Occipital lobe (tissue), 2 donors: Measurements from ENCODE around the gene APPL2. TPM values are rescaled to one million over a fixed set of nuclear protein-coding genes. Genes with fewer than 3 reads are reported as not detected.

Source experiments
- DNase-seq: peaks from one replicate; lab custom pipeline; 2025; lab: John Stamatoyannopoulos, UW
- total RNA-seq: library from RNA; depleted of rRNA; stranded (reverse); fragments of >200 nt; gene quantifications from one replicate; pipeline ENCODE4 v1.2.3, GENCODE V29; 2014

APPL2 gene
- total RNA-seq, 1 donor from 2014 or later, result 47.1 TPM

DNA sequence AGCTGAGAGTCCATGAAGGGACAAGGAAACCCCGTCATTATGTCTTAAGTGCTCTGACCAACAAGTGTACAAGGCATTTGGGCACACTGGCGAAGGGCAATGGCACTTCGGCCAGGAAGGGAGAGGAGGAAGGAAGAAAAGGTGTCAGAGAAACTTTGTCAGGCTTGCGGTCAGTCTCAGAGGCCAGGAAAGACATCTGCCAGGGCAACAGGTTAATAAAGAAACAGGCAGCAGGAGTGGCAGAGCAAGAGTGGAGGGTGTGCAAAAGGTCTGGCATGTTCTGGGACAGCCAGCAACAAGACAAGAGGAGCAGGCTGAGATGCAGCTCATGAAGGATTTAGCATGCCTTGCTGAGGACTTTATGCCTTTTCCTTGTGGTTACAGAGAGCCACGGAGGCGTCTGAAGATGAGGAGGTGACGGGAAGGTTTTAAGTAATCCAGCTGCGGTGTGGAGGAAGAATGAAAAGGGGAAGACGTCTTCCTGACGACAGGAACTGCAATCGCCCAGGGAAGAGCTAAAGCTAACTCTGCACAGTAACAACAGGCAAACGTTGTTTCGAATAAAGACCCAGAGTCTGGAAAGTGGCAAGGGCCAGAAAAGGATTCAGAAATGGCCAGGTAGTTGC lies 13.1 kb downstream of the APPL2 start:
- DNase-seq, result no peak

GRCh38 chr12:105222284-105222655 lies 13.7 kb downstream of the APPL2 start:
- no peak for DNase-seq

DNA sequence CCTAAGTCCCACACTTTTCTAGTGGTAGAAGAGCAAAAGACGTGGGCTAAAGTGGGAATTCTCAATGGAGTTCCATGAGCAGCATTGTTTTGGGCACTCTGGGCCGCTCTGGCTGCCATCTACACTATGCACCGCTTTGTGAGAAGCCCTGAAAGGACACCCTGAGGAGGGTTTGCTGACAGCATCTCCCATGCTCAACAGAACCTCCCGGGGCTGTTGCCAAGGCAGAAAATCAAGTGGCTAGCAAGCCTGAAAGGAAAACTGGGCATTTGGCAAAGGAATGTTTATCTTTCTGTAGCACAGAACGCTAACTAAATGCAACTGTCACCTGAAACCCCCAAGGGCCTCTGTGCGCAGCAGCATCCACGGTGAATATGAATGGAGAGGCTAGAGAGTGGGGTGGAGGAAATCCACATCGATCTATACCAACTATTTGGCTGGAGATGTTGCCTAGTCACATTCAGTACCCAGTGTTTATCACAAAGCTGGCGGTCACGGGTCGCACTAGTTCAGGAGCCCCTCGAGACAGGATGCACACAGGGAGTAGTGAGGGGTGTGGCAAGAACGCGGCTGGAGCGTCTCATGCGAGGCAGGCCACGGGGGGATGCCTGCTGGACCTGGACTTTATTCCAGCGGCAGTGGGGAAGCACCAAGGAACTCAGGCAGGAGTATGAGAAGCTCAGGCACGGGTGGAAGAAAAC lies 14.2 kb downstream of the APPL2 start:
- no peak for DNase-seq

- DNase-seq, result no peak
Observed at GRCh38 chr12:105220929-105221290, 15.1 kb downstream of the APPL2 start.

GRCh38 chr12:105220150-105220928 lies 15.6 kb downstream of the APPL2 start:
- no peak for DNase-seq

DNA sequence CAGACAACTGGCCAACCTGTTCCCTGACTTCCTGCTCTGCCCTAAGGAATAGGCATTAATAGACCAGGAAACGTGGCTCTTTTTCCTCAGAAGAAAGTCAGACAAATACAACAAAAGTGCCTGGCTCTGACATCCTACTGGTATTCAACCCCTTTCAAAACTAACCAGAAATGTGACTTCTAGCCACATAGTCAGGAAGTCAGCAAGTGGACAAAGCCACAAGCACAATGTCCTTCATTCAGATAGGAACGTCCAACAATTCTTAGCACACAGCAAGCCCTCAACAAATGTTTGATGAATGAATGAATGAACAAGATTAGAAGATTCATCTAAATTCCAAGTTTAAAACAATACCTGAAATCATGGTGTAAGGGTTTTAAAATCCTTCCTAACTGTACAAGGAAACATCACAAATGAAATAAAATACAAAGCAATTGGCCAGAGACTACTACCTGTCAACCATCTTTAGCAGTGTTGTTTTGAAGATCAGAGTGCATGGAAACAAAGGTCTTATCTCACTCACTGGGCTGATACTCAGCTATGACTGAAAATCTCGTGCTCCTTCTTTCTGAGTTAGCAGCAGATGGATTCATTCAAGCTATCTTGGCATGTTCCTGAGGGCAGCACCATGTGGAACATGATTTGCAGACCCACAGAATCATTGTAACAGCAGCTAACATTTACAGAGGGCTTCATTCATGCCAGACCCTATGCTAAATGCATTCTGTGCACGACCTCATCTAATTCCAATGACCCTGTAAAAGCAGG lies 16.5 kb downstream of the APPL2 start:
- no peak for DNase-seq

GRCh38 chr12:105218434-105218833 lies 17.5 kb downstream of the APPL2 start:
- DNase-seq, result no peak

DNA sequence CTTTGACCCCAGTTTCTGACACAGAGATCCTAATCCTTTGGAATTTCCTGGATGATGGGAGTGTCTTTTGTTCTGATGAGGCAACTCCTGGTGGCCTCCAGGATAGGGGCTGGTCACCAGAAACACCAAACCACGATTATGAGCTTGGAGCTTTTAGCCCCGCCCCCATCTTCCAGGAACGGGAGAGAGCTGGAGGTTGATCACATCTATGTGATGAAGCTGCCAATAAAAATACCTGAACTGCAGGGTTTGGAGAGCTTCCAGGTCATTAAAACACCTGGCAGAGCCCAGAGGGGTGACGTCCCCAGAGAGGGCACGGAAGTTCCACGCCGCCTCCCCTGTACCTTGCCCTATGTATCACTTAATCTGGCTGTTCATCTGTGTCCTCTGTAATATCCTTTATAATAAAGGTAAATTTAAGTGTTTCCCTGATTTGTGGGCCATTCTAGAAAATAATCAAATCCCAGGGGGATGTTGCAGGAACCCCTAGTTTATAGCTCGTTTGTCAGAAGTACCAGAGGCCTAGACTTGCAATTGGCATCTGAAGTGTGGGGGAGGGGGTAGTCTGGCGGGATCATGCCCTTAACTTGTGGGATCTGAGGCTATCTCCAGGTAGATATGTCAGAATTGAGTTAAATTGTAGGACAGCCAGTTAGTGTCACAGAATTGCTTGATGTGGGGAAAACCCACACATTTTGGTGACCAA lies 21.2 kb downstream of the APPL2 start:
- DNase-seq, result no peak

GRCh38 chr12:105214148-105214547 lies 21.8 kb downstream of the APPL2 start:
- no peak for DNase-seq

DNA sequence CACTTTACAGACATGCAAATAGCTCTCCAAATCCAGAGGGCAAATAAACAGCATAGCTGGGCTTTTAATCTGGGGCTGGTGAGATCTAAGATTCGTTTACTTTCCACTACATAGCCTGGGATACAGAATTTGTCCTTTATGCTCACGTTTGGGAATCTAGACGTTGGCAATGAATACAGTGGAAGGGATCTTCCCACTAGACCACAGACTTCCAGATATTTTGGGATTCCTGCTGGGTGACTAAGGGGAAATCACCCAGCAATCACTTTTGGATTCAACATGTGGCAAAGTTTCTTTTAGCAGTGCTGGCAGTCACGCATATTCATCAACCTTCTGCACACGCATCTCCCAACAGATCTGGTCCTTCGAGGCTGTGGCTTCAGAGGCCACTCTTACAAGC lies 23.5 kb downstream of the APPL2 start:
- DNase-seq, result no peak

DNA sequence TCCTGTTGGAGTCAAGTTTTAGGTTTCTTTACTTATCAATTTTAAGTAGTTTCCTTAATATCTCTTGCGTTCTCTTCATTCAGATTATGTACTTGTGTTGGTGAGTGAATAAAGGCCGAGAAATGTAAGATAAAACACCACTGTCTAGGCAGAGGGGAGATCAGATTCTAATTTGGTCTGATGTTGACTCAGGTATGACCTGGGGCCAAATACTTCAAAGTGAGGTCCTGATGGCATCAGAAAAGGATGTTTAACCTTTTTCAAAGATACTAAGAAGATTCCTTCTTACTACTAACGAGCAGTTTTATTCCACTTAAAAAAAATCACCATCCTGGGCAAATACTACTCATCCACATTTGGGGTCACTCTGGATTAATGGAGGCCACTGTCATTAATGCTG lies 26.9 kb downstream of the APPL2 start:
- no peak for DNase-seq

DNA sequence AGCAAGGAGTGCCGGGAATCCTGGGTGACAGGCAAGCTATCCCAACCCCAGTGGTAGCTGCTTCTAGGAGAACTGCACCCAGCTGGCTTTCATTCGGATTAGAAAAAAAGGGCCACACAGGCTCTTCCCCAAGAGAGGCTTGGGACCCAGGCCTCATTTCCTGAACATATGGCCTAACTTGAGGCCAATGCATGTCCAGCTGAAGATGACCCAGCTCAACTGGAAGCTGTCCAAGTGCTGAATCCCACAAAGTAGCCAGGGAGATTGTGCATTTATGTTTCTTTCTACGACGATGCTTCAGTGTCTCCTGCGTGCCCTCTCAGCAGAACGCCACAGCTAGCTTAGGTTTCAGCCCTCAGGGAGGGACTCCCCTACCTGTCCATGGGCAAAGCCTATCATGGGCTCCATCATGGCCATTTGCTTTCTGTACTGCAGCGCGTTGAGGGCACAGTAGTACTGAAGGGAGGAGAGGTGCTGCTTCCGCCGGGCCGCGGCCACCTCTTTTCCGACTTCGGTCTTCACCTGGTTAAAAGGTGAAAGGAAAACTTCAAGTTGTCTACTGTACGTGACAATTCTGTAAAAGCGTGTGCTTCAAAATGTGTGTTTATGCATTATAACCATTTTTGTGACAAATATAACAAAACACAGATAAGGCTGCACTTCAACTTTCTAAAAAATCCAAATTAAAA lies 29.1 kb downstream of the APPL2 start:
- no peak for DNase-seq

DNA sequence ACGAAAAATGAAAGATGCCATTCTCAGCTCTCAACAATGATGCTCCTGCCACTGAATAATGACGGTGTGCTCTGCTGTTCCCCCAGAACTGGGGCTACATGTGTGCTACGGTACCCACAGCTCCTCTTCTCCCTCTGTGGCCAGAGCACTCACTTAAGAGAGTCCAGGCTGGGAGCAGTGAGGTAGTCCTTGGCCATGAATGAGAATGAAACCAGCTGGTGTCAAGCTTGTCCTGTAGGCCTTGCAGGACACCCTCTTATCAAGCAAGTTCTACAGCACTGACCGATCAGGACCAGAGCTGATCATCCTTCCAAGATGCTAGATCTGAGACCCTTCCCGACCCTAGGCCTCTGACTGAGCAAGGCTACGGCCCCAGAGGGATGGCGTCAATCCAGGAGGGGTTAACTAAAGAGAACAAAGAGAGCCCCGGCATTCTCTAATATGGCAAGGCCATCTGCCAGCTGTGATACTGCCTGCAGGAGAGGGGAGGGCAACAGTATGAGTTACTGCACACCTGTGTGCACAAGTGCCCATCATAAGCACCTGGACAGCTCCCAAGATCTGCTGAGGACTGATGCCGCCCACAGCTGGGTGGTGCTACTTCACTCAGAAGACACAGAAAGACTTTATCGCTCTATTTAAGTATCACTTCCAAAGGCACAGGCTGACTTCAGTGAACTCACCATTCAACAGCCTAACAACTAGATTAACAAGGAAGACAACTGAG lies 30.5 kb downstream of the APPL2 start:
- no peak for DNase-seq

- no peak for DNase-seq
Observed at GRCh38 chr12:105204916-105205315, 31.1 kb downstream of the APPL2 start.

DNA sequence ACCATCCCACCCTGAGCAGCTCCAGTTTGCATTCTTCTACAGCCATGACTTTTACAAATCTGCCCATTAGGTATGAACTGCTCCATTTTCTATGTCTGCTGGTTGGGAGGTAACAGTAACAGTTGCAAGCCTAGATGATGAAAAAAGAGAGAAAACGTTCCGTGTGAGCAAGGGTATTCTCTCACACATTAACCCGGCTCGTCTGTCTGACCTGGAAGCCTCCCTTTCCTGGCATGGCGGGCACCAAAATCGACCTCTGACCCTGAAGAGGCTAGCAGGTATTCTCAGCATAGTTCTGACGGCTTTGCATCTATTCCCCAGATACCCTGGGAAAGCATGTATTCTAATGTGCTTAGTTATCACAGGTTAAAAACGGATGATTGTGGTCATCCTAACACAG lies 31.8 kb downstream of the APPL2 start:
- no peak for DNase-seq

- DNase-seq, result no peak
Observed at GRCh38 chr12:105202202-105202601, 33.8 kb downstream of the APPL2 start.

DNA sequence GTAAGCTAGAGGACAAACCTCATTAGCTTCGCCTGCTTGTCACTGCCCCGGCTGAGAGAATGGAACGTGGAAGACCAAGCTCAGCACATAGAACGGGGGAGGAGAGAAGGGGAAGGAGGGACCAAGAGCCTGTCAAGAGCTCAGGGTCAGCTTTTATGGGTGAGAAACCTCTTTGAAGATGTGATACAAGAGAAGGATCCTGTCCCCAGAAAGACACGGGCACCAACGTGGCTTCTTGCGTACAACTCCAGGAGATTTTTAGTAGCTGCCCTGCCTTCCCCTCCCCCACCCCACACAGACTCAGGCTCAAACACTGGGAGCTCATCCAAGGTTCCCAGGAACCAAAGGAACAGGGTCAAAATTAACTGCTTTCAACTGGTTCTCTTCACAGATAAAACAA lies 34.7 kb downstream of the APPL2 start:
- DNase-seq, result no peak

- DNase-seq, result no peak
Observed at GRCh38 chr12:105200385-105200784, 35.6 kb downstream of the APPL2 start.

DNA sequence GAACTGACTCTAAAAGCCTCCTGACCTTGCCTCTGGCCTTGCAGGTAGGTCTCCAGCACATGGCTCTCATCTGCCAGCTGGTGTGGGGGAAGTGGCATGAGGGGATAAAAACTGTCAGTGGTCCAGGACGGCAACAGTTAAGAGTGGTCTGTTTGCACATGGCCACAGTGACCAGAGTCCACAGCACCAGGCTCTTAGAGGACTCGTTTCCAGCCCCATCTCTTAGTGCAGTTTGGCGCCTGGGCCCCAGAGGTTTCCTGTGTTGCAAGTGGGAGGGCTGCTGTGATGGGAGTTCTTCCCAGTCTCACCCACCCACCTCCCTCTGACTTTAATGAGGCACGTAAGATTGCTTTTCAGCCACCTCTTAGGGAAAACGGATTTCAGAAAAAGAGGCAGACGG lies 37.0 kb downstream of the APPL2 start:
- no peak for DNase-seq

DNA sequence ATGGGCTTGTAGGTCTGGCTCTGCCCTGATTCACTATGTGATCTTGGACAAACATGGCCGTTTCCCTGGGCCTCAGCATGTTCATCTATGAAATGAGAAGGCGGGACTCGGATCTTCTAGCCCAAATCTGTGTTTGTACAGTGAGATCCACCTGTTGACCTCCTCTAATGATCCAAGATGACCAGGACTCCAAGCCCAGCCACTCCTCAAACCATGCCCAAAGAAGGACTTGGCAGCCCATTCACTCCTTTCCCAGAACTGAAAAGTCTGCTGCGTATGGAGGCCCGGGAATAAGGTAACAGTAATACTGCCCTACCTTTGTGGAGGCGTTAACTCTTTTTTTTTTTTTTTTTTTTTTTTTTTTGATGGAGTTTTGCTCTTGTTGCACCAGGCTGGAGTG lies 39.9 kb downstream of the APPL2 start:
- no peak for DNase-seq
